AG09319 (cell line): Measurements from ENCODE around the gene PTPN1.
"Not testable (repeated sequence)": the region's sequence is repeated elsewhere in the genome, so short reads cannot be mapped to it uniquely, and the experiment has no call there.

Experiments used
- DNase-seq: peaks from one replicate; pipeline ENCODE4 v3.0.0-alpha.2; 2010; ENCODE audit warnings: low read depth; ENCODE audit errors: extremely low read depth
- CTCF ChIP-seq: IDR thresholded peaks from 2 replicates; pipeline ENCODE4 v1.5.1; 2011; ENCODE audit warnings: low read depth, mild to moderate bottlenecking, inconsistent platforms, low read length, moderate library complexity

The PTPN1 gene

GRCh38 chr20:50472693-50473664 is 37.2 kb upstream of the PTPN1 start:
- TF ChIP-seq CTCF: no peak
- DNase-seq: no peak

DNA sequence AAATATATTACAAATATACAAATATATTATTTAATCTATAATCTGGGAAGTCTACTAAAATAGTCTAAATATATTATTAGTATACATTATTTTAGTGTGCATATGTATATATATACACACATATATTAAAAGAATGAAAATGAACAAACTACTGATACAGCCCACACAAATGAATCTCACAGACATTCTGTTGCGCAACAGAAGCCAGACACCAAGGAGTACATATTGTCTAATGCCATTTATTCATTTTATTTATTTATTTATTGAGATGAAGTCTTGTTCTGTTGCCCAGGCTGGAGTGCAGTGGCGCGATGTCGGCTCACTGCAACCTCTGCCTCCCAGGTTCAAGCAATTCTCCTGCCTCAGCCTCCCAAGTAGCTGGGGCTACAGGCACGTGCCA is 35.8 kb upstream of the PTPN1 start:
- not testable (repeated sequence) for DNase-seq

GRCh38 chr20:50475681-50476292 is 34.4 kb upstream of the PTPN1 start:
- no peak for TF ChIP-seq CTCF
- no peak for DNase-seq

GRCh38 chr20:50477239-50477872 is 32.8 kb upstream of the PTPN1 start:
- no peak for TF ChIP-seq CTCF
- DNase-seq: no peak

- TF ChIP-seq CTCF: peak; percentile 53
- DNase-seq: no peak
Measured at GRCh38 chr20:50478162-50478990, 31.8 kb upstream of the PTPN1 start.

GRCh38 chr20:50481741-50482140 is 28.4 kb upstream of the PTPN1 start:
- TF ChIP-seq CTCF: no peak
- DNase-seq: no peak

- no peak for TF ChIP-seq CTCF
- DNase-seq: no peak
Measured at GRCh38 chr20:50482396-50482981, 27.7 kb upstream of the PTPN1 start.
